ENCODE measurements around the gene WDR1.

The WDR1 gene

GRCh38 chr4:10108391-10108790, 8.2 kb downstream of the WDR1 start:
- Histone ChIP-seq H3K27ac (ENCODE audit: low read depth, low read length, poor library complexity, severe bottlenecking) (no peak overlapping the region), H3K4me3 (ENCODE audit: low read depth, low read length, poor library complexity, severe bottlenecking) (no peak overlapping the region), H3K36me3 (ENCODE audit: insufficient read depth, low read length) (peaks cover 45% of the 10 kb centered on the region), H4K20me1 (ENCODE audit: insufficient read depth, low read length) (no peaks in the 10 kb centered on the region), H2AFZ (ENCODE audit: low read length) (no peak overlapping the region), H3F3A (ENCODE audit: insufficient read depth, low read length) (no peaks in the 10 kb centered on the region), H3K4me1 (ENCODE audit: insufficient read depth, low read length, severe bottlenecking) (no peaks in the 10 kb centered on the region), H3K79me2 (ENCODE audit: insufficient read depth, low read length) (peaks cover 21% of the 10 kb centered on the region), H3K9me3 (ENCODE audit: low read length) (no peaks in the 10 kb centered on the region), H3K9ac (ENCODE audit: low read length) (no peak overlapping the region), H3K27me3 (ENCODE audit: insufficient read depth, low read length) (no peaks in the 10 kb centered on the region), H3K9me2 (ENCODE audit: low read depth, low read length) (no peaks in the 10 kb centered on the region), H3K4me2 (ENCODE audit: low read length) (no peak overlapping the region)
- TF ChIP-seq CTCF (IDR thresholded peaks at IDR 0.05; ENCODE audit: low read length) (no peak), EZH2 (IDR thresholded peaks at IDR 0.05; ENCODE audit: borderline replicate concordance, low read length) (no peak)

DNA sequence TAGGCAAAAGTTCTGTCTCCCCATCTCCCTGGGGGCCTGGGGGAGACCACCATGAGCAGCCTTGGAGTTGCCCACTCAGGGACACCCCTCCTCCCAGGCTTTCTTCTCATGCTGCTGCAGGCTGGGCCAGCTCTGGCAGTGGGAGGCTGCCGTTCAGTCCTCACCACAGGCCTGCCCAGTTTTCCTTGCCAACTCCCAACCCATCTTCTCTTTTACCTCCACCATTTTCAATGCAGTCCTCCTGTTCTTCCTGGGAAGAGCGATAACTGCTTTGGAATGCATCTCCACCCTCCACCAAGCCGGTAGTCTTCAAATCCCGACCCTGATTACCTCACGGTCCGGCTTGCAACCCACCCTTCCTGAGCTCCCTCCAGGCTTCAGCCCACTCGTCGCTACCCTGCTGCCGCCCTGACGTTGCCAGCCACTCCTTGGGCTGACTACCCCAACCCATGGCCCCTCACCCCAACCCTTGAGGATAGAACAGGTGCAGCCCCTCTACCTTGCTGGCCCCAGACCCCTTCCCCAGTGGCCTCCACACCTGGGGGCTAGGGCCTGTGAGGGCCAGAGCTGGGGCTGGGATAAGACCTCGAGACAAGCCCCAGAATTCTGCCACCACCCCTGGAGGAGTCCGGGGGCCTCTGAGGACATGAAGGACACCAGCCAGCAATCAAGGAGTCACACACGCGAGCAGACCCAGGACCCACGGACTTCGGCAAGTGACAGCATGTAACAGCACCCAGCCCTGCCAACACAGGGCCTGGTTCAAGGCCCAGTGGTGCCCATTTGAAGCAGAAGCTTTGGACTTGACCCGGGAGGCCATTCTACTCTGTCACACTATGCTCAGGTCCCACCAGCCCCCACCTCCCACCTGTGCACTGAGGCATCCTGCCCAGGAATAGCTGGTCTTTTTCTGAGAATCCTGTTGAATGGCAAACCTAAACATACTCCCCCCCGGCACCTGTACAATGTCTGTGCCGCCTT, 9.2 kb downstream of the WDR1 start:
- Histone ChIP-seq H3K27ac (ENCODE audit: low read depth, low read length, poor library complexity, severe bottlenecking) (no peak overlapping the region), H4K20me1 (ENCODE audit: insufficient read depth, low read length) (no peaks in the 10 kb centered on the region), H3K4me1 (ENCODE audit: insufficient read depth, low read length, severe bottlenecking) (no peaks in the 10 kb centered on the region)

GRCh38 chr4:10106421-10107039, 10.1 kb downstream of the WDR1 start:
- Histone ChIP-seq H3K9ac (ENCODE audit: low read length) (no peak overlapping the region), H3K9me2 (ENCODE audit: low read depth, low read length) (no peaks in the 10 kb centered on the region), H3K79me2 (ENCODE audit: insufficient read depth, low read length) (peaks cover 21% of the 10 kb centered on the region), H3K4me1 (ENCODE audit: insufficient read depth, low read length, severe bottlenecking) (no peaks in the 10 kb centered on the region), H3K4me2 (ENCODE audit: low read length) (no peak overlapping the region), H3K36me3 (ENCODE audit: insufficient read depth, low read length) (peaks cover 33% of the 10 kb centered on the region), H3F3A (ENCODE audit: insufficient read depth, low read length) (no peaks in the 10 kb centered on the region), H3K9me3 (ENCODE audit: low read length) (no peaks in the 10 kb centered on the region), H2AFZ (ENCODE audit: low read length) (no peak overlapping the region), H3K27ac (ENCODE audit: low read depth, low read length, poor library complexity, severe bottlenecking) (no peak overlapping the region), H3K27me3 (ENCODE audit: insufficient read depth, low read length) (no peaks in the 10 kb centered on the region), H3K4me3 (ENCODE audit: low read depth, low read length, poor library complexity, severe bottlenecking) (no peak overlapping the region), H4K20me1 (ENCODE audit: insufficient read depth, low read length) (no peaks in the 10 kb centered on the region)
- TF ChIP-seq EZH2 (IDR thresholded peaks at IDR 0.05; ENCODE audit: borderline replicate concordance, low read length) (no peak), CTCF (IDR thresholded peaks at IDR 0.05; ENCODE audit: low read length) (no peak)

More for the DNA sequence above, 9.2 kb downstream of the WDR1 start:
- Histone ChIP-seq H3K4me3 (ENCODE audit: low read depth, low read length, poor library complexity, severe bottlenecking) (no peak overlapping the region), H3K9me3 (ENCODE audit: low read length) (no peaks in the 10 kb centered on the region), H3K27me3 (ENCODE audit: insufficient read depth, low read length) (no peaks in the 10 kb centered on the region), H3K36me3 (ENCODE audit: insufficient read depth, low read length) (peaks cover 41% of the 10 kb centered on the region), H3F3A (ENCODE audit: insufficient read depth, low read length) (no peaks in the 10 kb centered on the region), H3K9me2 (ENCODE audit: low read depth, low read length) (no peaks in the 10 kb centered on the region), H3K9ac (ENCODE audit: low read length) (no peak overlapping the region), H3K4me2 (ENCODE audit: low read length) (no peak overlapping the region), H2AFZ (ENCODE audit: low read length) (no peak overlapping the region), H3K79me2 (ENCODE audit: insufficient read depth, low read length) (peaks cover 21% of the 10 kb centered on the region)
- no peak for TF ChIP-seq EZH2 (IDR thresholded peaks at IDR 0.05; ENCODE audit: borderline replicate concordance, low read length)

Data from OCI-LY1 (cell line).